NCI-H748 treated with DMSO at 0.1 percent for 48 hours (cell line): ENCODE data around the gene KRTCAP3.

ENCODE experiments used
- DNase-seq: peaks from one replicate; lab custom pipeline; 2025; lab: John Stamatoyannopoulos, UW

The KRTCAP3 gene

DNA sequence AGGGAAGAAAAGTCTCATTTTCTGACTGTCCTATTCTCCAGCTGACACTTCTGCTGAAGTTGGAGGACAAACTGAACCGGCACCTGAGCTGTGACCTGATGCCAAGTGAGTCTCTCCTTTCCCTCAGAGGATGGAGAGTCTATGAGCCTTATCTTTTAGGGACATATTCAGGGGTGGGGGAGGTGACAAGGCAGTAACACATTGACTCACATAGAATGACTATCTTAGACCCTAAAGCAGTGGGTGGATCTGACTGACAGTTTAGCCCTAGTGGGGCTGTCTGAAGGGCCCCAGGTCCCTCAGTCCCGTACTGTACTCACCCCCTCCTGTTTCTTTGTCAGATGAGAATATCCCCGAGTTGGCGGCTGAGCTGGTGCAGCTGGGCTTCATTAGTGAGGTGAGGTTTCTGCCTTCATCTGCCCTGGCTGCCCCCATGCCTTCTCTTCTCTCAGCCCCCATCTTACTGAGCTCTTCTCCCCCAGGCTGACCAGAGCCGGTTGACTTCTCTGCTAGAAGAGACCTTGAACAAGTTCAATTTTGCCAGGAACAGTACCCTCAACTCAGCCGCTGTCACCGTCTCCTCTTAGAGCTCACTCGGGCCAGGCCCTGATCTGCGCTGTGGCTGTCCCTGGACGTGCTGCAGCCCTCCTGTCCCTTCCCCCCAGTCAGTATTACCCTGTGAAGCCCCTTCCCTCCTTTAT lies 805 bp upstream of the KRTCAP3 start:
- DNase-seq, result no peak

DNA sequence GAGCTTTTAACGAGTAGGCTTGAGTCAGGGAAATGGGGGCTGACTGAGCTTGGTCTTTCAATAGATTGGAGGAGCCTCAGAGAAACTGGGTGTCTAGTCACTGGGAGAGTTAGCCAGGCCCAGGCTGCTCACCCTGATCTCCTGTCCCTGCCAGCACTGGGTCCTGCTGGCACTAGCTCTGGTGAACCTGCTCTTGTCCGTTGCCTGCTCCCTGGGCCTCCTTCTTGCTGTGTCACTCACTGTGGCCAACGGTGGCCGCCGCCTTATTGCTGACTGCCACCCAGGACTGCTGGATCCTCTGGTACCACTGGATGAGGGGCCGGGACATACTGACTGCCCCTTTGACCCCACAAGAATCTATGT lies 720 bp downstream of the KRTCAP3 start:
- DNase-seq, result no peak

DNA sequence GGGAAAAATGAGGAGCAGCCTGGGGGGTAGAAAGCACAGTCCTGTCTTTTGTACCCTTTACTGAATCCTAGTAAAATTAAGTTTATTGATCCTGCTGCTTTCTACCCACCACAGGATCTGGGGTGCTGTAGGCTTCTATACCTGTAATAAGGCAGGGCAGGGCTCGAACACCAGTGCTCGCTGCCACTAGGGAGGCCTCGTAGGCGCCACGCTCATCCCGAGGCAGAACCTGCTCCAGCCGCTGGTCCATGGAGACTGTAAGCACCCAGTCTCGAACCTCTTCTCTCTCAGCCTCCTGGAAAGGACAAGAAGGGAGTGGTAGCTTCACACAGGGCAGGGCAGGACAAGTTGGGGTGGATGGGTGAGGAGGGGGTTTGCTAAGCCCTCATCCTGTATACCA lies 3.0 kb downstream of the KRTCAP3 start:
- DNase-seq, result no peak

DNA sequence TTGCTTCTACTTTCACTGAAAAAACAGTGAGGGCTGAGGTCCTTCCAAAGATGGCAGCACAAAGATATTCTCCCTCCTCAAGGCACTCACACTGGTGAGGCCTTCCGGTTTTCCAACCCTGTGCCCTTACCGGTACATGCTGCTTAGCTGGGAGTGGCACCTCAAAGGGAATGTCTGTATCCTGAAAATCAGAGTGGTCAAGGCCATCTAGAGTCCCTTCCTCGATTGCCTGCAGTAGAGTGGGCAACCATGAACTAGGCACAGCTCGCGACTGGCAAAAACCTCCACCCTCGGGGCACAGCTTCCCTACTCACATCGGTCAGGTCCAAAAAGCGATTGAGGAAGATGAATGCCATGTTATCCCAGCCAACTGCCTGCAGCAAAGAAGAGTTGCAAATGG lies 3.4 kb downstream of the KRTCAP3 start:
- no peak for DNase-seq

DNA sequence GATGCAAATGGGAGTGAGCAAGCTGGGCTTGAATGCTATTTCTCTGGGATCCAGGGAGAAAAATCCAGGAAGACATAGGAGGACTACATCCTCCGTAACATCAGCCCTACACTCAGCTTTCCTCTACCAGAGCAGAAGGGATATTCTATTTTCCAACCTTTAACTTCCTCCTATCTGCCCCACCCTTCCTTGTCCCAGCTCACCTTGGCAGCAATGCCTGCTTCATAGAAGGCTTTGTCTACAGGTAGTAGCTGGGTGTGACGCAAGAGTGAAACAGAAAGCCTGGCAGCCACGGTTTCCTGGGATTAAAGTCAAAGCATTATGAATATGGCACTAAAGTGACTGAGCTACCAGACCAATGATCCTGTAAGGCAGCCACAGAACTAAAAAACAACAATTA lies 3.9 kb downstream of the KRTCAP3 start:
- no peak for DNase-seq

DNA sequence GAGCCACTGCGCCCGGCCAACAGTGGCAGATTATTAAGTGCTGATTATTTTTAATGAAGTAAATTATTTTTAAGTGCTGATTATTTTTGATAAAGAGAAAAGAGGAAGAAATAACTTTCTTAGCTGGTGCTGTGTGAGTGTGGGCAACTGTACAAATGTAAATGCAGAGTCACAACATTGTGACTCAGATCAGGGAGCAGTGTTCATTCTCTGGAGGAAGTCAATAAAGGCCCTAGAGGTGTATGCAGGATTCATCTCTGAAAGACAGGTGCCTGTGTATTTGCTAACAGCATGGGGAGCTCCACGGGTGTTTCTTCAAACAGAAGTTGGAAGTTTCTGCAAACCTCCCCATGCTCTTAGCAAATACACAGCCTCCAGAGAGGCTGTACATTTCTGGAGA lies 6.2 kb downstream of the KRTCAP3 start:
- no peak for DNase-seq

DNA sequence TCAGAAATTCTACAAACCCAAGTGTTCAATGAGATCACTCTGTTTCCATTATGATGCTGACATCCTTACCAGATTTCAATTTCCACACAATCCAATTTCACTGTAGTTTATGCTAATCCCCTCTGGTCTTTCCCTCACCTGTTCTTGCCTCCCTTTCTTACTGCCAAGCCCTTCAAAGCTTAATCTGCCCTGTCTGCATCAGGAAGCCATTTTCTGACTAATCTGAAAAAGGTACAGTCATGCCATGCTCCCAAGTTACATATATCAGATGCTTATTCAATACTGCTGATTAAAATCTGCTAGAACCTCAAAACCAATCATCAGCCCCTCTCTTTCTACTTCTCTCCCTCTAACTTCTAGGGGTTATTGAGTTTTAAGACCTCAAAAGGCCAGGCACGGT lies 8.9 kb downstream of the KRTCAP3 start:
- DNase-seq, result no peak

DNA sequence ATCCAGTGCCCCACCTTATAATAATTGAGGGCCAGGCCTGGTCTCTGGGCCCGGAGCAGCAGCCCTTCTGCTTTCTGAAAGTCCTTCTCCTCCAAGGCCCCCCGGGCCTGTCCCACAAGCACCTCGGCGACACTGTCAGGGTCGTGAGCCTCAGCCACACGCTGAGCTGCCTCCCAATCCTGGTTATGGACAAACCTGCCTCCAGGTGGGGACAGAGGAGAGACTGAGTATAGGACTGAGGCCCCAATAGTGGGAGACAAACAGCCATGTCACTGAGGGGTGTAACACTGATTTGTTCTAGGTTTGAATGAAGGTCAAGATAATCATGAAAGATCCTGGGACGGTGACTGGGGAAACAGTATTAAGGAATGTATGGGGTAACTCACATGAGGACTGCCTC lies 11.8 kb downstream of the KRTCAP3 start:
- no peak for DNase-seq

DNA sequence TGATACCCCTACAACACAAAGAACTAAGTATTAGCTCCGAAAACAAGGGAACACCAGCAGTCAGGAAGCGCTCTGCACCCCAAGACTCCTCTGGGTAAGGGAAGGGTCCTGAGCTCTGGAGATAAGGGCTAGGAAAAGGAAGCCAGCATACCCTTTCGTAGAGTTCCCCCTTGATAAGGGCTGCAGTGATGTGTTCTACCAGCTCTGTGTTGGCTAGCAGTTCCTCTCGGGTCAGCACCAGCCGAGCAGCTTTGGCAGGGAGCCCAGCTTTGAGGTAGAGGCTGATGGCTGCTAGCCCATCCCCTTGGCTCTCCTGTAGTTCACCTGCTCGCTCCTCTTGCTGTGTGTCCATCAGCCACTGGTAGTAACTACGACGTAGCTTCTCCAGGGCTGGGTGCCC lies 18.9 kb downstream of the KRTCAP3 start:
- no peak for DNase-seq

DNA sequence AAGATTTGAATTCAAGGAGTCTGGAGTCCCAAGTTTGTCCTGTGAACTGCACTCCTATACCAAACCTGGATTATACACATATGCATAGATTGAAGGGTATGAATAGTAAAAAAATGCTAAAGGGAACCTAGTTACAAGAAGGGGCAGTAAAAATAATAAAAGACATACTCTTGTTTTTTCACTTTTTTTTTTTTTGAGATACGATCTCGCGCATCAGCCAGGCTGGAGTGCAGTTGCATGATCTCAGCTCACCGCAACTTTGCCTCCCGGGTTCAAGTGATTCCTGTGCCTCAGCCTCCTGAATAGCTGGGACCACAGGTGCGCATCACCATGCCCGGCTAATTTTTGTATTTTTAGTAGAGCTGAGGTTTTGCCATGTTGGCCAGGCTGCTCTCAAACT lies 22.3 kb downstream of the KRTCAP3 start:
- DNase-seq, result no peak

DNA sequence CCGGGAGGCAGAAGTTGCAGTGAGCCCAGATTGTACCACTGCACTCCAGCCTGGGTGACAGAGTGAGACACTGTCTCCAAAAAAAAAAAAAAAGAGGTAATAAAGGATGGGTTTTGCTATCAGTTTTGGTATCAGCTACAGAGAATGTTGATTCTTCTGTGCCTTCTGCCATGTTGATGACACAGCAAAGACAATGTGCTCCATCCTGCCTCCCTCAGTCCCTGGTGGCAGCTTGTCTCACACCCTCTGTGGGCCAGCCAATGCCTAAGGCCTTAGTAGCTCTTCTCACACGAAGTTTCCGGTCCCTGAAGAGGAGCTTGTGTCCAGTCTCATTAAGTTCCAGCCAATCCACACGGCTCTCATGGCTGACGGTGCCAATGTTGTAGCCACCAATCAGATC lies 29.8 kb downstream of the KRTCAP3 start:
- no peak for DNase-seq

DNA sequence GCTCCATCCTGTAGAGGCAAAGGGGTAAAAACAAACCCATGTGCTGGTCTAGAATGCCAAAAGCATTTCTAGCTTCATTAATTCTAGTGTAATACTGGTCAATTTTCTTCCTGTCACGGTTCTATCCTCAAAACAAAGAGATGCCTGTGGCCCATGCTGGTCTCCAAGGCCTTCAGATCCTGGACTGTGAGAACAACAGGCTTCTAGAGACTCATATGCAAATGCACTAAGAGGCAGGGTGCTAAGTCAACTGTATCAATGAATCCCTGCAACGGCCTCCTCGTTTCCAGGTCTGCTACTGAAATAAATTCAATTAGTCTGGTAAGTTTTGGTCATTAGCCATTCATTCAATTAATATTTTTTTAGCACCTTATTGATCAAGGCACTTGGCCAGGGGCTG lies 43.3 kb downstream of the KRTCAP3 start:
- DNase-seq, result no peak

DNA sequence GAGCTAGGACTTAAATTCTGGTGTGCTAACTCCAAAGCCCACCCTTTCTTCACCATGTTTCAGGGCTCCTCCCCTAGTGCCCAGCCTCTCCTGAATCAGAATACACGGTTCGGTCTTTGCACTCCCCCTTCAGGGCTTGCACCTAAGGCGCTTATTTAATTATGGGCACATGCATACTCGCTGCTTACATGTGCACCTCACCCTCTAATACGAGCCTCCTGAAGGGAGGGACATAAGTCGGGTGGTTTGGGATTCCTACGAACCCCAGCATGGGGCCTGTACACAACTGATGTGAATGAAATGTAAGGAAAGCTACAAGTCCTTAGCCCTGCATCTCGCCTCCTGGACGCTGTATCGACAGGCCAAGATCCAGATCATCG lies 46.9 kb downstream of the KRTCAP3 start:
- no peak for DNase-seq

DNA sequence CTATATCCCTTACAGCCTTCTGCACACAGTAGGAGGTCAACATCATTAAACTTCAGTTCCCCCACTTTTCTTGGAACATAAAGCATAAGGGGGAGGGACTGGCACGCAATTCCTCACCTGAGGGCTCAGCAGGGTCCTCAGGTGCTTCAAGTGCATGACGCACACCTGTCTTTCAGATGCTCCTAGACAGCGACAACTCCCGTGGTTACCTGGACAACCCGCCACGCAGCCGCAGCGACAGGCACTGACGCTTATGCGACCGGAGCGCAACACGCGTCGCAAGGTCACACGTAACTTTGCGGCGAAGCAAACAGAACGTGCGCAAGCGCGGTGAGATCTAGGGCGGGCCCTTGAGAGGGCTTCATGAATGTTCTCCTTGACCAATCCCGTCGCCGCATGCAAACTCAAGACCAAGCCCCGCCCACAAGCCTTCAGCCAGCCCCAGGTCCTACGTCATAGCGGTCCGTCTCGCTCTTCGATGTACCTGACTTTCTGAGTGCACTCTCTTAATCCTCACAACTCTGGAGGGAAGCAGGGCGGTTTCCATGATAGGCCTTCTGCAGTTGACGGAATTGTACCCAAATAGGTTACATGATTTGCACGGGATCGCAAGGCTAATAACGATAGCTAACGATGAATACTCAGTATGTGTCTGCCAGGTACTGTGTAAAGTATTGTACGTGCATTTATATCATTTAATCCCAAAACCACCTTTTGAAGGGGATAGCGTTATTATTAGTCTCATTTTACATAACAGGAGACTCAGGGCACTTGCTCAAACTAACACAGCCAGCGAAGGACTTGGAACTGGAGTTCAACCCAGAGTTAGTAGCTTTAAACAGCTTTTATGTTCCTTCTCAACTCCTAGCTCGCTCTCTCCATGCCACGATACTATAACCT lies 47.6 kb downstream of the KRTCAP3 start, which contains the start of gene IFT172:
IFT172 (minus strand) TSS at position 246 of the 900 bp plus-strand sequence; CDS start at position 156, 90 bp downstream.
- DNase-seq, result peak; percentile 99

DNA sequence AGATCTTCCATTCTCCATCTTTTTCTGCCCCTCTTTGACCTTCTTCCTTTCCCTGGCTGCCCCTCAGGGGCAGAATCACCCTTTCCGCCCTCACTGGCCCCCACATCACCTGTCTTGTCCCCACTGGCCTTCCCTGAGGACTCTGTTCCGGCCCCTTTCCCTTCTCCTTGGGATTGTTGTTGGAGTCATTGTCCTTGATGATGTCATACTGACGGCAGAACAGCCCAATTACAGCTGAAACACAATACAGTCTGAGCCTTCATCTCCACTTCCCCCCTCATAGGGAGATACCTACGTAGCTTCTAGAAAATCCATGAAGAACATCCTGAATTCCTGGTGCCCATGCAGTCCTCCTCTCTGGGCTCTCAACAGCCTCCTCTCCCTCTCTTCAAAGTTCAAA lies 50.4 kb downstream of the KRTCAP3 start:
- DNase-seq, result no peak

DNA sequence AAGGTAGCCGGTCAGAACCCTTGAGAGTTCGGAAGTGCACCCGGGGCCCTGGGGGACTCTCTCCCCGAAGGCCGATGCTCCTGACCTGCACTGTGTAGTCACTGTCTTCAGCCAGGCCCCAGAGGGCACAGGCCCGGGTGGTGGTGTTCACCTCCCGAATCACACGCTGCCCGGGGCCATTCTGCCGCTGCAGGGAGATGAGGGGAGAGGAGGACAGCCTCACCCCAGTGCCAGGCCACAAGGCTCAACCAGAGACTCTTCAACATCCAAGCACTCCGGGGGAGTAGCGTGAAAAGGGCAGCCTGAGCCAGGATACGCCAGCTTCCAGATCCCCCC lies 51.7 kb downstream of the KRTCAP3 start:
- no peak for DNase-seq
